ENCODE measurements around the gene IGSF11.
"Not testable (repeated sequence)": the region's sequence is repeated elsewhere in the genome, so short reads cannot be mapped to it uniquely, and the experiment has no call there.

The IGSF11 gene

DNA sequence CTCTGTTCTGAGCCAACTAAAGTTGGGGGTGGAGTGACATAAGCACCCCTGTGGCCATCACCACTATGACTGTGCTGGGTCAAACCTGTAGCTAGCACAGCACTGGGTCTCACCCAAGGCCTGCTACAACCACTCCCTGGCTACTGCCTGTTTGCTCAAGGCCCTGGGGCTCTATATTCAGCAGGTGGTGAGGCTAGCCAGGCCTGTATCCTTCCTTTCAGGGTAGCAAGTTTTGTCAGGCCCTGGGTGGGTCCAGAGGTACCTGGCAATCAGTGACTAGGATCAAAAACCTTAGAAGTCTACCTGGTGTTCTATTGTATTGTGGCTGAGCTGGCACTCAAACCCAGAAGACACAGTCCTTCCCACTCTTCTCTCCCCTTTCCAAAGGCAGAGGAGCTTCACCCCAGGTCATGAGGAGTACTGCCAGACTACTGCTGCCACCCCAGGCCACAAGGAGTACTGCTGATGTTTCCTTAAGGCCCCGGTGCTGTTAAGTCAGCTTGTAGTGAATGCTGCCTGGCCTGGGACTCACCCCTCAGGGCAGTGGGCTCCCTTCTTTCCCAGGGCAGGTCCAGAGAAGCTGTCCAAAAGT lies 170.8 kb downstream of the IGSF11 start:
- no peak for DNase-seq (ENCODE audit: low spot score)

DNA sequence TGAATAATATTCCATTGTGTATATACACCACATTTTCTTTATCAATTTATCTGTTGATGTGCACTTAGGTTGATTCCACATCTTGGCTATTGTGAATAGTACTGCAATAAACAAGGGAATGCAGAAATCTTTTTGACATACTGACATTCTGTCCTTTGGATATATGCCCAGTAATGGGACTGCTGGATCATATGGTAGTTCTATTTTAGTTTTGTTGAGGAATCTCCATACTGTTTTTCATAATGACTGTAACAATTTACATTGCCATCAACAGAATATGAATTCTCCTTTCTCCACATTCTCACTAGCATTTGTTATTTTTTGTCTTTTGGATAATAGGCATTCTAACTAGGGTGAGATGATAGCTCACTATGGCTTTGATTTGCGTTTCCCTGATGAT lies 174.7 kb downstream of the IGSF11 start:
- DNase-seq (ENCODE audit: low spot score): no peak

DNA sequence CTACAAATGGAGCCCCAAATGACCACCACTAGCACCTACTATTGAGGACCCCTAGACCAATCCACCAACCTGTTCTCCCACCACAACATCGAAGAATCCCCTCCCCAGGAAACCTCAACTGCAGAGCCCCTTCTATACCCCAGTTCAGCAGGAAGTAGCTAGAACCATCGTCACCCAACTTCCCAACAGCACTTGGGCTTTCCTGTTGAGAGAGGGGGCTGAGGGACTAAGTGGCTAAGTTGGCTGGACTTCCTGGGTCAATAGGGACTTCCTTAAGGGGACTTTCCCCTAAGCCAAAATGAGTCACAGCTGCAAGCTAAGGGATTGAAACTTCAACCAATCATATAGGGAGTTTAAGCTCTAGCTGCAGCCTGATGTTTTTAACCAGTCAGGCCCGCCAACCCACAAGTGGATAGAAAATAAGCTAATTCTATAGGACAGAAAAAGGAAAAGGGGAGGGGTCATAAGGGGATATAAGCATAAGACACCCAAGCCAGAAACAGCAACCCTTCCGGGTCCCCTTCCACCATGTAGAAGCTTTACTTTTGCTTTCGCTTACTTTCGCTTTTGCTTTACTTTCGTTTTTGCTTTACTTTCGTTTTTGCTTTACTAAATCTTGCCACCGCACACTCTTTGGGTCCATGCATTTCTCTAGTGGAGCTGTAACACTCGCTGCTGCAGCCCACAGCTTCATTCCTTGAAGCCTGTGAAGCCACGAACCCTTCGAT lies 183.0 kb downstream of the IGSF11 start:
- not testable (repeated sequence) for DNase-seq (ENCODE audit: low spot score)

DNA sequence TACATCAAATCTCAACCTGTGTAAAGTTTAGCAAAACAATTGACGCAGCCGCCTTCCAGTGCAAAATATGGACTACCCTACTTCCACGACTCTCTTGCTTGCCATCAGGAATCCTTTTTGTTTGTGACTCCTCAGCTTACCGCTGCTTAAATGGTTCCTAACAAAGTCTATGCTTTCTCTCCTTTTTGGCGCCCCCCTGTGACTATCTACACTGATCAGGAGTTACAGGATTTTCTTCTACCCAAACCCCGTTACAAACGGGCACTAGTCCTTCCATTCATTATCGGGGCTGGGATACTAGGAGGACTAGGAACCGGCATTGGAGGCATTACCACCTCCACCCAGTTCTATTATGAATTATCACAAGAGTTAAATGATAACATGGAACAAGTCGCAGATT lies 184.0 kb downstream of the IGSF11 start:
- no peak for DNase-seq (ENCODE audit: low spot score)

All from D341Med (cell line).